T-helper 2 cell (primary cell): ENCODE measurements around the gene EPS8L1.
A peak's percentile ranks its signal among the peaks of the same experiment; 100 is the strongest.
"Not testable (repeated sequence)": the region's sequence is repeated elsewhere in the genome, so short reads cannot be mapped to it uniquely, and the experiment has no call there.

Source experiments
- DNase-seq, 5 experiments: peaks; one replicate each; pipeline versions ENCODE4 v3.0.0 to v3.0.0-alpha.2; 2012 to 2022

The EPS8L1 gene

GRCh38 chr19:55050749-55051532 is 24.7 kb upstream of the EPS8L1 start:
- DNase-seq: no peak

GRCh38 chr19:55053735-55054134 is 21.9 kb upstream of the EPS8L1 start:
- no peak for DNase-seq

- DNase-seq: no peak
Observed at GRCh38 chr19:55056827-55057226, 18.8 kb upstream of the EPS8L1 start.

- peak in 1 of 5 experiments; percentile 20 for DNase-seq
Observed at GRCh38 chr19:55058781-55059610, 16.7 kb upstream of the EPS8L1 start.

GRCh38 chr19:55060287-55060686 is 15.4 kb upstream of the EPS8L1 start:
- not testable (repeated sequence) for DNase-seq

- peak; percentile 94 to 98 (median 97) for DNase-seq
Observed at GRCh38 chr19:55062735-55063491, 12.8 kb upstream of the EPS8L1 start, which contains the start of gene RDH13. RDH13 (minus strand) TSS chr19:55063148; CDS start chr19:55063032, 116 bp downstream.

GRCh38 chr19:55063492-55063843 is 12.2 kb upstream of the EPS8L1 start:
- no peak for DNase-seq

GRCh38 chr19:55065516-55065915 is 10.2 kb upstream of the EPS8L1 start:
- DNase-seq: not testable (repeated sequence)

GRCh38 chr19:55066107-55066709 is 9.5 kb upstream of the EPS8L1 start:
- DNase-seq: no peak

GRCh38 chr19:55067869-55068268 is 7.8 kb upstream of the EPS8L1 start:
- DNase-seq: no peak

GRCh38 chr19:55068950-55069864 is 6.5 kb upstream of the EPS8L1 start:
- peak in 1 of 5 experiments; percentile 16 for DNase-seq

- no peak for DNase-seq
Observed at GRCh38 chr19:55069865-55070197, 5.8 kb upstream of the EPS8L1 start.

GRCh38 chr19:55070466-55071128 is 5.1 kb upstream of the EPS8L1 start:
- DNase-seq: no peak

GRCh38 chr19:55071129-55071502 is 4.6 kb upstream of the EPS8L1 start:
- no peak for DNase-seq

GRCh38 chr19:55071913-55072312 is 3.8 kb upstream of the EPS8L1 start:
- no peak for DNase-seq

- no peak for DNase-seq
Observed at GRCh38 chr19:55076321-55076720, 652 bp downstream of the EPS8L1 start.

GRCh38 chr19:55077106-55077505 is 1.4 kb downstream of the EPS8L1 start:
- DNase-seq: no peak

GRCh38 chr19:55078996-55079395 is 3.3 kb downstream of the EPS8L1 start:
- no peak for DNase-seq

GRCh38 chr19:55079400-55080038 is 3.9 kb downstream of the EPS8L1 start:
- no peak for DNase-seq

- peak in 4 of 5 experiments; percentile 35 to 82 (median 44) for DNase-seq
Observed at GRCh38 chr19:55080121-55080967, 4.7 kb downstream of the EPS8L1 start.
